Endothelial cell of umbilical vein (primary cell): ENCODE data around the gene CUX1. TPM values are rescaled to one million over a fixed set of nuclear protein-coding genes. Genes with fewer than 3 reads are reported as not detected.

Experiments used
- BruUV-seq: library from RNA; stranded (reverse); fragments of 400-500 nt; replicated peaks from 2 replicates; lab custom pipeline; 2021; lab: Mats Ljungman, UMichigan
- CTCF ChIA-PET: fragments of 300-600, 350-600 bp; sonication (Branson Sonifier 250); formaldehyde crosslinking; loops from one replicate; lab custom pipeline; 2021; ENCODE audit warnings: antibody characterized with exemption, inconsistent platforms; lab: Charles Lee
- POLR2A ChIA-PET: fragments of 300-600, 350-600 bp; sonication (Branson Sonifier 250); formaldehyde crosslinking; loops from one replicate; lab custom pipeline; 2021; ENCODE audit warnings: antibody characterized with exemption, inconsistent platforms; lab: Charles Lee
- DNase-seq: peaks from one replicate; pipeline ENCODE4 v3.0.0-alpha.2; 2011; ENCODE audit warnings: low read depth, low spot score
- FAIRE-seq: peaks from 2 replicates; lab custom pipeline; 2011; peaks lifted over from hg19 to GRCh38; lab: Jason Lieb, UNC
- H2AFZ ChIP-seq: 2 replicates; pipeline ENCODE4 v1.6.0; 2012; ENCODE audit warnings: low read depth, low read length, control low read depth, inconsistent platforms
- H3K27ac ChIP-seq: 2 replicates; pipeline ENCODE4 v1.5.1; 2011; ENCODE audit warnings: low read depth, mild to moderate bottlenecking, control low read depth, low read length, moderate library complexity; ENCODE audit not compliant: insufficient read depth
- H3K27me3 ChIP-seq, 2 experiments: 2 replicates each; pipeline versions ENCODE4 v1.6.0 to v1.6.1; 2011; ENCODE audit warnings: low read length in 2 of 2, mixed read lengths in 1 of 2; ENCODE audit not compliant: control insufficient read depth in 2 of 2, insufficient read depth in 2 of 2
- H3K36me3 ChIP-seq, 2 experiments: 2 replicates in 1 of 2; 3 replicates in 1 of 2; pipeline ENCODE4 v1.5.1; 2011; ENCODE audit warnings: low read length in 2 of 2, mild to moderate bottlenecking in 1 of 2, moderate library complexity in 1 of 2; ENCODE audit not compliant: control insufficient read depth in 2 of 2, insufficient read depth in 2 of 2; ENCODE audit errors: extremely low read depth in 1 of 2
- H3K4me1 ChIP-seq: 3 replicates; pipeline ENCODE4 v1.5.1; 2011; ENCODE audit warnings: mild to moderate bottlenecking, low read length; ENCODE audit not compliant: control insufficient read depth, insufficient read depth; ENCODE audit errors: extremely low read depth
- H3K4me2 ChIP-seq: 2 replicates; pipeline ENCODE4 v1.6.1; 2011; ENCODE audit warnings: low read length, control low read depth, mixed read lengths; ENCODE audit not compliant: insufficient read depth
- H3K4me3 ChIP-seq, 3 experiments: fragments of 200-600 bp in 1 of 3; sonication (generic), shearing (Covaris generic) in 1 of 3; replicated peaks in 1 of 3; 2 replicates each; pipeline ENCODE4 v1.5.1; 2011 to 2016; ENCODE audit warnings: control low read depth in 3 of 3, low read length in 3 of 3, mild to moderate bottlenecking in 2 of 3, inconsistent platforms in 1 of 3, low read depth in 1 of 3, moderate library complexity in 1 of 3; ENCODE audit not compliant: insufficient read depth in 1 of 3
- H3K79me2 ChIP-seq: 2 replicates; pipeline ENCODE4 v1.6.0; 2012; ENCODE audit warnings: low read length, inconsistent platforms; ENCODE audit not compliant: control insufficient read depth, insufficient read depth
- H3K9ac ChIP-seq: replicated peaks from 2 replicates; pipeline ENCODE3; 2011; ENCODE audit warnings: low read length, control low read depth; ENCODE audit not compliant: insufficient read depth; ENCODE audit errors: extremely low read depth
- H3K9me1 ChIP-seq: replicated peaks from 3 replicates; pipeline ENCODE4 v1.6.0; 2011; ENCODE audit warnings: mild to moderate bottlenecking, low read length; ENCODE audit not compliant: control insufficient read depth, insufficient read depth; ENCODE audit errors: extremely low read depth
- H3K9me3 ChIP-seq: replicated peaks from 2 replicates; pipeline ENCODE4 v1.5.1; 2012; ENCODE audit warnings: low read length, inconsistent platforms; ENCODE audit not compliant: control insufficient read depth, insufficient read depth
- H4K20me1 ChIP-seq: replicated peaks from 2 replicates; pipeline ENCODE3; 2011; ENCODE audit warnings: mild to moderate bottlenecking, low read length; ENCODE audit not compliant: control insufficient read depth, insufficient read depth; ENCODE audit errors: extremely low read depth
- CTCF ChIP-seq, 2 donors: IDR thresholded peaks; 1 replicate in 1 of 2; 2 replicates in 1 of 2; pipeline ENCODE4 v1.5.1; 2011; ENCODE audit warnings: low read length in 2 of 2, mild to moderate bottlenecking in 2 of 2, moderate library complexity in 2 of 2, control low read depth in 1 of 2, inconsistent platforms in 1 of 2, low read depth in 1 of 2; ENCODE audit not compliant: insufficient read depth in 1 of 2; ENCODE audit errors: extremely low read depth in 1 of 2
- EZH2 ChIP-seq: IDR thresholded peaks from 2 replicates; pipeline ENCODE4 v1.6.1; 2012; ENCODE audit warnings: borderline replicate concordance, low read depth, mild to moderate bottlenecking, moderate library complexity, low read length, inconsistent platforms; ENCODE audit not compliant: severe bottlenecking
- FOS ChIP-seq: IDR thresholded peaks from 2 replicates; pipeline ENCODE4 v1.6.1; 2011; ENCODE audit warnings: mild to moderate bottlenecking, low read length, moderate library complexity, borderline replicate concordance; ENCODE audit not compliant: insufficient read depth
- GATA2 ChIP-seq: IDR thresholded peaks from 2 replicates; pipeline ENCODE4 v1.7.0; 2011; ENCODE audit warnings: low read depth, mild to moderate bottlenecking, moderate library complexity, mixed read lengths, low read length; ENCODE audit not compliant: insufficient read length, insufficient read depth
- JUN ChIP-seq: IDR thresholded peaks from 2 replicates; pipeline ENCODE4 v1.6.1; 2011; ENCODE audit warnings: borderline replicate concordance, low read depth; ENCODE audit not compliant: insufficient read length, insufficient read depth
- MAX ChIP-seq: IDR thresholded peaks from 2 replicates; pipeline ENCODE4 v1.6.1; 2011; ENCODE audit not compliant: insufficient read depth, insufficient read length
- MYC ChIP-seq: IDR thresholded peaks from one replicate; pipeline ENCODE4 v1.6.1; 2011; ENCODE audit warnings: mild to moderate bottlenecking, low read depth, low read length
- POLR2A ChIP-seq: IDR thresholded peaks from 2 replicates; pipeline ENCODE4 v1.6.1; 2012; ENCODE audit warnings: low read depth, mild to moderate bottlenecking, control low read depth, low read length
- POLR2AphosphoS5 ChIP-seq: IDR thresholded peaks from 2 replicates; pipeline ENCODE4 v1.6.1; 2012; ENCODE audit warnings: low read depth, mild to moderate bottlenecking, control low read depth, low read length, moderate library complexity; ENCODE audit not compliant: insufficient read depth
- dilution Hi-C: fragments of 300-500 bp; cut with MboI; formaldehyde crosslinking; loops from one replicate; pipeline ENCODE4 v1.15.0; 2019; ENCODE audit warnings: low sequenced_read_pairs; ENCODE audit not compliant: extremely low pct_ligation_motif_present
- intact Hi-C: fragments of 100-400 bp; cut with micrococcal nuclease; formaldehyde crosslinking; loops from one replicate; pipeline ENCODE4 v1.10.0; 2022
- polyA plus RNA-seq, 4 experiments: library from polyadenylated mRNA; depleted of rRNA in 3 of 4; stranded (reverse) in 3 of 4; unstranded in 1 of 4; fragments of >200 nt; gene quantifications; 2 replicates each; pipeline versions ENCODE4 v1.2.1 to v1.2.3, GENCODE V29; 2011 to 2012; ENCODE audit warnings: missing spikeins in 1 of 4
- total RNA-seq: library from RNA; stranded (reverse); gene quantifications from 2 replicates; pipeline ENCODE4 v1.2.3, GENCODE V29; 2021

Gene CUX1
- total and polyA plus RNA-seq, 2 donors (not counting 3 experiments of a cell fraction or from before 2014, with no cell fraction given) = 13.8 to 49.8 TPM

- H3K36me3 ChIP-seq = no peaks in the 10 kb centered on the region
- no peaks in the 10 kb centered on the region for H3K9me1 ChIP-seq
- peaks cover 23% of the 10 kb centered on the region for H3K79me2 ChIP-seq
- DNase-seq (peak; percentile 98), FAIRE-seq (peak; percentile 98)
- peak overlapping the region in 1 of 3 experiments; percentile 1 for H3K4me3 ChIP-seq
- H3K9ac ChIP-seq = peak overlapping the region; percentile 79
- intact Hi-C loops = loop anchor here (1.0 to 2.0 kb wide), 3 partner anchors 26 to 70 kb away; no protein-coding TSS in a partner anchor
- peak overlapping the region; percentile 61 for H3K4me2 ChIP-seq
- H3K27ac ChIP-seq = peak overlapping the region; percentile 93
- TF ChIP-seq EZH2 = no peak
- no peak for TF ChIP-seq MYC
- TF ChIP-seq JUN = peak; percentile 76
- TF ChIP-seq POLR2AphosphoS5 = peak; percentile 52
- no peak for TF ChIP-seq POLR2A
- no peak for TF ChIP-seq GATA2
- TF ChIP-seq CTCF (IDR thresholded peaks at IDR 0.05; ENCODE audit: extremely low read depth in 1 of 2, insufficient read depth in 1 of 2, low read depth in 1 of 2, low read length in 2 of 2) = no peak
- no peak for TF ChIP-seq MAX
- peak; percentile 85 for TF ChIP-seq FOS
- POLR2A ChIA-PET = no interaction called here
- dilution Hi-C loops = no loop called here
- H4K20me1 ChIP-seq = no peaks in the 10 kb centered on the region
- H3K9me3 ChIP-seq = no peaks in the 10 kb centered on the region
- CTCF ChIA-PET = interaction anchor here (0.9 to 3.9 kb wide), 5 partner anchors 21 to 70 kb away, joined by 3 to 30 read pairs (median 3); no protein-coding TSS in a partner anchor
- TSS peak; percentile 92 for BruUV-seq
- peak overlapping the region; percentile 49 for H2AFZ ChIP-seq
- H3K4me1 ChIP-seq = peaks cover 35% of the 10 kb centered on the region
- no peaks in the 10 kb centered on the region for H3K27me3 ChIP-seq
Observed at GRCh38 chr7:101882595-101883564, 65.5 kb downstream of the CUX1 start.
